Heart left ventricle (tissue), 13 donors: ENCODE results near the gene HSD17B8.

ENCODE experiments used
- CTCF ChIP-seq, 12 donors: fragments of 200-600 bp; sonication (generic) in 4 of 12; IDR thresholded peaks; one replicate each; pipeline versions ENCODE4 v1.5.0 to v1.8.0; 2018 to 2022; ENCODE audit warnings: antibody characterized with exemption in 12 of 12, mild to moderate bottlenecking in 5 of 12
- POLR2A ChIP-seq, 2 donors: fragments of 450-650 bp; IDR thresholded peaks; one replicate each; pipeline ENCODE4 v1.6.1; 2017; ENCODE audit warnings: antibody characterized with exemption in 2 of 2, mild to moderate bottlenecking in 2 of 2, moderate library complexity in 2 of 2
- donor health status: ischemic (EF 13 %, LVEDD 7.1; RV severe dilation, severe dysfunction).
- donor health status: DM: no; HTN: yes; CAD: no.
- donor health status: DM: no; HTN: no; CAD: no.
- donor health status: ischemic (EF 25% LVEDD 6.9; RV normal size, moderate dysfunction).
- donor health status: ischemic (EF 25% LVEDD 5.7; RV mildly dilated, moderate dysfunction).
- donor health status: ischemic (EF 35%, LVEDD 5.7; RV mildly dilated, moderate dysfunction).
- donor health status: nonischemic (EF 11% LVEDD 7.7; RV severe dilation, severe dysfunction).
- donor health status: DM: yes; HTN: yes; CAD: no.
- donor health status: PGD.
- donor health status: ischemic (EF 29% LVEDD 5.4; RV normal size, mild dysfunction).
- donor health status: nonischemic (EF 23%, LVEDD 6.1; RV moderate dilation, normal function).

GRCh38 chr6:33191383-33192104 lies 12.9 kb upstream of the HSD17B8 start:
- no peak for TF ChIP-seq CTCF (IDR thresholded peaks at IDR 0.05)
- TF ChIP-seq POLR2A (IDR thresholded peaks at IDR 0.05) = no peak
